Stimulated activated CD8-positive, alpha-beta memory T cell treated with anti-CD3 and anti-CD28 coated beads, Interleukin-2, amount 100 ng/mL, for 48 hours (primary cell): ENCODE measurements around the gene CELSR1.
"Not testable (repeated sequence)": the region's sequence is repeated elsewhere in the genome, so short reads cannot be mapped to it uniquely, and the experiment has no call there.

ENCODE experiments used
- DNase-seq, 2 donors: peaks; one replicate each; pipeline ENCODE4 v3.0.0-alpha.2; 2020; ENCODE audit warnings: low read depth in 2 of 2

CELSR1 gene

DNA sequence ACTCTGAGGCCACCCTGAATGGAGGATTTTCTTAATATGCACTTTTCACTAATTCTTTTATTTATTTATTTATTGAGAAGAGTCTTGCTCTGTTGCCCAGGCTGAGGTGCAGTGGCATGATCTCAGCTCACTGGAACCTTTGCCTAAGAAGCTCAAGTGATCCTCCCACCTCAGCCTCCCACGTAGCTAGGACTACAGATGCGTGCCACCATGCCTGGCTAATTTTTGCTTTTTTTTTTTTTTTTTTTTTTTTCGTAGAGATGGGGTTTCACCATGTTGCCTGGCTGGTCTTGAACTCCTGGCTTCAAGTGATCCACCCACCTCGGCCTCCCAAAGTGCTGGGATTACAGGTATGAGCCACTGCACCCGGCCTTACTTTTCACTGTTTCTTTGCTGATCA, 140.4 kb downstream of the CELSR1 start:
- not testable (repeated sequence) for DNase-seq

DNA sequence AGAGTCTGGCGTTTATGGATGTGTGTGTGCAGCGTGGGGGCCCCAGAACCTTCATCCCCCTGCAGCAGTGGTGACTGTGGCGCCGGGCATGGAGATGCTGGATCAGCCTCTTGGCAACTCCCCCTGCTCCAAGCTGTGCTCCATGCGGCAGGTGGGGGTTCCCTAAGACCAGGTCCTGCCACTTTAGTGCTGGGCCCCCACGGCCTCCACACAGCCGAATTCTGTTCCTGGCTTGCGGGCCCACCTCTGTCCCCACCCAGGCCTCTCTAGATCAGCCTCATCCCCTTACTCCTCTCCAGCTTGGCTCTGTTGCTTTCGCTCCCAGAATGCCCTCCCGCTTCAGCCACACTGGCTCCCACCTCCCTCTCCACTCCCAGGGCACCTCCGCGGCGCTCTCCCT, 142.3 kb downstream of the CELSR1 start:
- no peak for DNase-seq

DNA sequence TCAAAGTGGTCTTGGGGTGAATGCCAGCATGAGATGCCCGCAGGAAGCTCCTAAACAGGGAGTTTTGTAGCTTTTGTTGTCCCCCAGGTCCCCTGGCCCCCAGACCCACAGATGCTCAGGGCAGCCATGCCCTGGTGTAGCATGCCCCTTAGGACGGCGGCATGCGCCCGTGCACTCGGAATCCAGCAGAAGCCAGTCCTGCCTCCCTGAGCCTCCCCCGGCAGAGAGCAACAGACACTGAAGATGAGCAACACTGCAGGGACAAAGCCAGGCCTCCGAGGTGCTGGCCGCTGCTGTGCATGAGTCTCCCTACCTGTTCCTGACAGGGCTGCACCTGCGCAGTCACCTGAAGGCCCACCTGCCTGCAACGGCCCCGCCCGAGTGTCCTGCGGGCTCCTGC, 142.8 kb downstream of the CELSR1 start:
- no peak for DNase-seq

DNA sequence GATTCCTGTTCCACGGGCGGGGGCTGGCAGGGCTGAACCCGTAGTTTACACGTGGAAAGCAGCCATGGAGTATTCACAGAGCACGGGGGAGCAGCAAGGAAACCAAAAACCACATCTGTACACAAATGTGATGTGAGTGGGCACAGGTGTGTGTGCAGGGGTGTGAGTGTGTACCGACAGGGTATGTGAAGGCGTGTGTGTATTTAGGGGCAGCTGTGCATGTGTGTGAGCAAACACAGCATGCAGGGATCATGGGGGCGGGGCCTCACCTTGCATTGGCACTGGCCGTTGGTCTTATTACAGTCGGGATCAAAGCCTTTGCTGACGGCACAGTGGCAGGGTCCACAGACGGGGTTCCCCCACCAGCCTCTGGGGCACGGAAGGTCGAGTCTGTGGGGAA, 143.5 kb downstream of the CELSR1 start:
- DNase-seq, result no peak

DNA sequence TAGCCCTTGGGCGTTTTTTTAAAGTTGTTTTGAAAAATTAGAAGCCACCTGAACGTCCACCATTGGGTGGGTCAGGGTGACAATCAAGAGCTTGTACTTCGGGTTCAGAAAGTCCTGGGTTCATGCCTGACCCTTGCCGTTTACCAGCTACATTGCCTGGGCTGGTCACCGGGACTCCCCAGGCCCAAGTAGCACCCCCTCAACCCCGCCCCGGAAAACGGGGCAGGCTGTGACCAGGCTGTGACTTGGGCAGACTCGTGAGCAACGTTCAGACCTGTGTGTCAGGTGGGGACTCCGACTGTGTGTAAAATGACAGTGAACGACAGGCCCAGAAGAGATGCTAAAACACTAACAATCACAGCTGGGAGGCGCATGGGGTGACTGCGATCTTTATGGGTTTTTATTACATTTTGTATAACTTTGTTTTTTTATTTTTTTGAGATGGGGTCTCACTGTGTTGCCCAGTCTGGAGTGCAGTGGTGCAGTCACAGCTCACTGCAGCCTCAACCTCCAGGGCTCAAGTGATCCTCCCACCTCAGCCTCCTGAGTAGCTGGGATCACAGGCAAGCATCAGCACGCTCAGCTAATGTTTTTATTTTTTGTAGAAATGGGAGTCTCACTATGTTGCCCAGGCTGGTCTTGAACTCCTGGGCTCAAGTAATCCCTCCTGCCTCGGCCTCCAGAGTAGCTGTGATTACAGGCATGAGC, 145.1 kb downstream of the CELSR1 start:
- DNase-seq, result no peak

DNA sequence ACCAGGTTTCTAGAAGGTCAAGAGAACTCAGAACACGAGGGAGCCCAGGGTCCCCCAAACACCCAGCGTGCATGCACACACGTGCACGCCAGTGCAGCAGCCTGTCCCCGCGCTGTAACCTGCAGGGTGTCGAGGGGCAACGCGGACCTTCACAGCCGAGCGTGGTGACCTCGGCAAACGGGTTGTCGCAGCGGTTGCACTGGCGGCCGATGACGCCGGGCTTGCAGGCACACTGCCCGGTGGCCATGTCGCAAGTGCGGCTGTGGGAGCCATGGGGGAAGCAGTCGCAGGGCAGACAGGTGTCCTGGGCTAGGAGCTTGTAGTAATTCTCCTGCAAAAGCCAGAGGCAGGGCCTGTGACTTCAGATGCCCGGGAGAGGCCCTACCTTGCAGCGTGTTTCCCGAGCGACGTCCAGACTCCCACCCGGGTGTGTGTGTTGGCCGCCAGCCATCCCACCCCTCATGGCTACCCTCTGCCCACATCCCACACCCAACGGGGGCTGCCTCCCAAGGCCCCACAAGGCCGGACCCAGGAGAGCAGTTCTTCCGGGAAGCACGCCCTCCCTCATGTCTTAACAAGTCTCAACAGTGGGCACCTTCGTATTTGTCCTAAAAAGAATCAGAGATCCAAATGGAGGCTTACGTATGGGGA, 145.8 kb downstream of the CELSR1 start:
- DNase-seq, result no peak

DNA sequence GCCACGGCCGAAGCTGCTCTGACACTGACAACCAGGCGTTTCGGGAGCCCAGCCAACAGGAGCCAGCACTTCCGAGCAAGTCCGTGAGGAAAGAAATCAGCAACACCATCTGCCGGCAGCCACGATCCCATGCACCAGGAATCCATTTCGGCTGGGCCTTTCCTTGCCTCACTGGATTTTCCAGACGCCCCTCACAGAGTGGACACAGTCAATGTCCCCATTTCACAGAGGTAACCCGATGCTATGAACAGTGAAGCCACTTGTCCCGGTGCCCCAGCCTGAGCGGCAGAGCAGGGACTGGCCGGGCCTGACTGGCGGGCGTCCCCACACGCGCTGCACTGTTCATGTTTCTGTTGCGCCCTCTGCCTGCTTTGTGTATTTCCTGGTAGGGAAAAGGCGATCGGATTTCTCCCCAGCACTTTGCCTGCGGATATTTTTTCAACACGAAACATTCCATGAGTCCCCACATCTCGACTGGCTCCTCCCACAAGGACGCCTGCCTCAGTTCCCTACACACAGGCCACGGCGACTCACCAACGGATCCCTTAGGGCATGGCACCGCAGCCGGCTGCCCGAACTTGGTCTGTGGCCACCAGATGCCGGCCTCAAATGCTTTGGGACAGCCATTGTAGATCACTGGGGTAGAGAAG, 146.6 kb downstream of the CELSR1 start:
- no peak for DNase-seq

DNA sequence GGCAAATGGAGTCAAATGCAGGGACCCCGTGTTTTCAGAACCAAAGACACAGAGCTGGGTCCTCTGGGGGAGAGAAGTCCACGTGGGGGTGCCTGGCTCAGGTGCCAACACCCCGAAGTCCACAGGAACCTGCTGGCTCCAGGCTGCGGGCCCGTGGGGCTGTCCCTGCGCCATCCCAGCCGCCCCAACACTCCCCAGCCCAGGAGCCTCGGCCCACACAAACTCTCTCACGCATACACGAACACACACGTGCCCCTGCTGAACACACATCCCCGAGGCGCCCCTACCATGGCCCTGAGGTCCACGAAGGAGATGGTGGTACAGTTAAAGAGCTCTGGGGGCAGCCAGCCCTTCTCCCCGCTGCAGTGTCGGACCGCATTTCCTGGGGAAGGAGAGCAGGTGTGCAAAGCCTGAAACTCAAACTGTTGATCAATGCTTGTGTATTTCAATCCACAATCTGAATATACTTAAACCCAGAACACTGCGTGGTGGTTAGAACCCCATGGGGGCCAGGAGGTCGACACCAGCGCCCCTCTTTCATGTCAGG, 147.2 kb downstream of the CELSR1 start:
- DNase-seq, result no peak

DNA sequence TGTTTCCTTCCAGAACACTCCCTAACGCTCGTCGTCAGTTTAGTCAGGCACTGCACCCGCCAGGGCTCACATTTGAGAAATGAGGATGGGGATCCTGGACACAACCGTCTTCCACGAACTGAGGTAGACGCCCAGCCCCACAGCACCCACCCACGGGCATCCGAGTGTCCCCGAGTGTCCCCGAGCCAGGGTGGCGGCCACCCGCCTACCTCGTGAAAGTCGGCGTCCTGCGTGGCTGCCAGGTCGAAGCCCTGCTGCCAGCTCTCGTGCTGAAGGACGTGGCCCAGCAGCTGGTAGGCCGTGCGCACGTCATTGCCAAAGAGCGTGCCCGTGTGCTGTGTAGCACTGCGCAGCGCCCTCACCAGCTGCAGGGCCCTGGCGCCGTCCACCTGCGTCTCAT, 148.3 kb downstream of the CELSR1 start:
- DNase-seq, result no peak

DNA sequence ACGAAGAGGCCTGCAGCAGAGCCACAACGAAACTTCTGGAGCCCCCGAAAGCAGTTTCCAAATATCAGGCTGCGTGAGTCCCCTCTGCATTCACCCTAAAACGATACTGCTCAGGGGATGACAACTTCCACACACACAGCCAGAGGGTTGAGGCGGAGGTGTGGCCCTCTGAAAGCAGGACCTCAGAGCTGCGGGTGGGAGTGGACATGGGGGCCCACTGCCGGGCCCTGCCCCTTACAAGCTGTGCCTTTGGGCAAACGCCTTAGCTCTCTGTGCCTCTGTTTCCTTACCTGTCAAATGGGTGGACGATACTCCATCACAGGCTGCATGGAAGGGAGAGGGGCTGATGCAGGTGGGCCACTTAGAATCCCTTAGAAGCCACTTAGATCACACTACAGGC, 148.8 kb downstream of the CELSR1 start:
- DNase-seq, result no peak

DNA sequence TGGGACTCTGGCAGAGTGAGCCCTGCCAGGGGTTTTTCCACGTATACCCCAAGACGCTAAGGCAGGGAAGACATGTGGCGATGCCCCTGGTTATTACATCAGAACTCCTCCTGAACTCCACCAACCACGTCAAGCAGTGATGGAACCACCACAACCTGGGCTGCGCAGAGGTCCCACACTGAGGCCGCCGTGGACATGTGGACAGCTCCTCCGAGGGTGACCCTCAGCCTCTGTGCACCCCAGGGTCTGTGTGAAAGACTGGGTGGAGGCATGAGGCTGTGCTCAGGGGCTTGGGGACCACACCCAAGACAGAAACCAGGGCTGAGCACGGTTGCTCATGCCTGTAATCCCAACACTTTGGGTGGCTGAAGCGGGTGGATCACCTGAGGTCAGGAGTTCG, 149.7 kb downstream of the CELSR1 start:
- DNase-seq, result no peak

DNA sequence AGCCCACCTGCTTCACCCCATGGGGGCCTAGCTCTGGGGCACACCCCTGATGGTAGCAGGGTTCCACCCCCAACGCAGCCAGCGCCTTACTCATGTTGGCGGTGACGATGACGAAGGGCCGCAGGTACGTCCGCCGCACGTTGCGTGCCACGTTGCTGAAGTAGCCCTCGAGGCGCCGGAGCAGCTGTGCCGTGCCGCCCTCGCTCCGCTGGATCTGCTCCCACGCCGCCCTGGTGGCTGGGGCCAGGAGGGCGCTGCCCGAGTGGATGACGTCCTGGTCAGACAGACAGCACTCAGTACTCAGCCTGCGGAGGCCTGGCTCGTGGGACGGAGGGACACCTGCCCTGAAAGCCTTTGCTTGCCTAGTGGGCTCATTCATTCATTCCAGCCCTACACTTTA, 151.1 kb downstream of the CELSR1 start:
- no peak for DNase-seq

DNA sequence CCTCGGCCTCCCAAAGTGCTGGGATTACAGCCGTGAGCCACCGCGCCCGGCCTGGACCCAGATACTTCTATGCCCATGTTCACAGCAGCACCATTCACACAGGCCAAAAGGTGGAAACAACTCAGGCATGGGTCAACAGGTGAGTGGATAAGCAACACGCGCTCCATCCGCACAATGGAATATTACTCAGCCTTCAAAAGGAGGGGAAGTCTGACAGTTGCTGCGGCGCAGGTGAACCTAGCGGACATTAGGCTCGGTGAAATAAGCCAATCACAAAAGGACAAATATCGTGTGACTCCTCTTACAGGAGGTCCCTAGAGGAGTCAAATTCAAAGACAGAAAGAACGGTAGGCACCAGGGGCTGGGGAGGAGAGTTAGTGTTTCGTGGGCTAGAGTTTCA, 154.9 kb downstream of the CELSR1 start:
- DNase-seq, result no peak

DNA sequence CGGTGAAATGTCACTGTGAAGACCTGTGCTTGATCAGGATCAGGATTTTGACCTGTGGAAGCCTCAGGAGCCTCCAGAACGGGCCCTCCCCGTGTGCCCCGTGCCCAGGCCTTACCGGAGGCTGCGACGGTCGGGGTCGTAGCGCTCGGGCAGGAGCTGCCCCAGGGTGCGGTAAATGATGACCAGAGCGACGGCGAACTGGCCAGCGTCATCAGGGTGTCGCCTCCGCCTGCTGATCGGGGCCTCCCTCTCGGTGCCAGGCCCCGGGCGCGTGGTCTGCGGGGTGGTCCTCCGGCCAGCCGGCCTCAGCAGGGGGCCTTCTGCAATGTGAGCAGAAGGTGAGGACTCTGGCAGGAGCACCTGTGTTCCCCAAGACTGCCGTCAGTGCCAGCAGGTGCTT, 155.7 kb downstream of the CELSR1 start:
- no peak for DNase-seq

DNA sequence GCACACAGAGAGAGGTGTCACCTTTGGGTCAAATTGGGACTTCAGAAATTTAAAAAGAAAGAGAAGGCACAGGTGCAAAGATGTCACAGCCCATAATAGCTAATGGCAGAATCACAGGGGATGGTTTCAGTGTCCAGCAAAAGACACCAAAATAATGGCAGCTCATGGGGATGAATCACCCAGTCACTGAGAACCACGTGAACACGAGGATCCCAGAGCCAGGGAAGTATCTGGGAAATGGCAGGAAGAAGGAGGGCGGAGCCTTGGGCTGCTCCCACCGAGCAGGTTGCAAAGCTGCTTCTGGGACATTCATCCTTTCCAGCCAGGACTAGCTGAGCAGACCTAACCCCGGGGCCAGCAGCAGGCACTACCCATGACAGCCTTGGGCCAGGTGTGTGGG, 156.3 kb downstream of the CELSR1 start:
- no peak for DNase-seq

DNA sequence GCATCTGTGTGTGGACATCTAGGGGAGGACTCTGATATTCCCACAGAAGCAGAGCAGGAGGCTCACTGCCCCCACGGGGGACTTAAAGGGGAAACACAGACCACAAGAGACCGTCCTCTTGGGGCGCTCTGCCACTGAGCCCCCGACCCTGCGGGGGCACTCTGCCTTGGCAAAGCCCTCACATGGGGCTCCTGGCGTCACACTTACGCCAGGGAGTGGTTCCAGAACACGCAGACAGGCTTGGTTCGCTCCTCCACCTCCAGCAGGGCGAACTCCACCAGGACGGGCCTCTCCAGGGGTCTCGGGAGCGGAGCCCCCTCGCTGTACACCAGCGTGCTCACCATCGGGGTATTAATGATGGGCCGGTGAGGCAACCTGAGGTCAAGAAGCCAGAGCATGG, 156.8 kb downstream of the CELSR1 start:
- no peak for DNase-seq

DNA sequence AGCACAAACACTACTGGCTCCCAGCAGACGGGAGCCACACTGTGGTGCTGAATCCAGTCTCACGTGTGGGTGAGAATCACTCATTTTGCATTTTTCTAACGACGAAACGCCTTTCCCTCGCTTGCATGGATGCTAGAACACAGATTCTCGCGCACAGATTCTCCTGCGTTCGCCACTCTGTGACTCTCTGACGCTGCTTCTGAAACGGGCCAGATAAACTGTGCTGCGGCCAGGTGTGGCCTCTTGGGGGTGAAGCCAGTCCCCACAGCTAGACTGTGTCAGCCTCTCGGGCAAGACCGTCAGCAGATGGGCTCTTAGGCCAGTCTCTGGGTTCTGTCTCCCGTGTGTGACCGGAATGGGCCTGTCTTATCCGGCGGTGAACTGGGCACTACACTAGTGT, 157.4 kb downstream of the CELSR1 start:
- DNase-seq, result no peak

DNA sequence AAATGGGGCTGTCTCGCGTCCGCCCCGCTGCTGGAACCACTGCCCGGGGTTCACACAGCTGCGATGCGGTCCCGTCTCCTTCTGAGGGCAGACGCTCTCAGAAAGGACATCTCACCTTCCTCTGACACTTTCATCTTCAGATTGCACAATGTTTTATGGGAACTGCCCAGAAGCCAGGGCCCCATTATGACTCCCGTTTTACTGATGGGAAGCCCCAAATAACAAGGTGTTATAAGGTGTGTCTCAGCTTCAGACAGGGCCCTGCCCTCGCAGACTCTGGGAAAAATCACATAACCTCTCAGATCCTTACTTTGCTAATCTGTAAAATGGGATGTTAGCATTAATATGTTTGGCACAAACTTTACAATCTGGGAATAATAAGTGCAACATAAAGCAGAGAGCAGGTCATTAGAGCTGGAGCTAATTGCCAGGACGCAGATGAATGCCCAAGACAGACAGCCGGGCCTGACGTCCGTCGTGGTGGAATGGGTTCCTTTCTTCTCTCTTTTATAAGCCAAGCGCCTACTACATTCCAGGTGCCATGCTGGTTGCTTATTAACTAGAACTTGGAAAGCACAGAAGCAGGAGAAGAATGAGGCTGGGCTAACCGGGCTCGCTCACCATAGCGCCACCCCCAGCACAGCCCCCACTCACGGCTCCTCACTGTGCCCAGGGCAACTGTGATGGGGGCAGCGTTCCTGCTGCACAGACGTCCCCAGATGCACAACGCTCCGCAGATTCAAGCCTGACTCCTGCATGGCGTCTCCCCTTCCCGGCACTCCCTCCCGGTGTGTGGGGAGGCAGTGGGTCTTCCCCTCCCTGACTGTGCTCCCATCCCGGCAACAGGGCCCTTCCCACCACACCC, 158.1 kb downstream of the CELSR1 start:
- no peak for DNase-seq

DNA sequence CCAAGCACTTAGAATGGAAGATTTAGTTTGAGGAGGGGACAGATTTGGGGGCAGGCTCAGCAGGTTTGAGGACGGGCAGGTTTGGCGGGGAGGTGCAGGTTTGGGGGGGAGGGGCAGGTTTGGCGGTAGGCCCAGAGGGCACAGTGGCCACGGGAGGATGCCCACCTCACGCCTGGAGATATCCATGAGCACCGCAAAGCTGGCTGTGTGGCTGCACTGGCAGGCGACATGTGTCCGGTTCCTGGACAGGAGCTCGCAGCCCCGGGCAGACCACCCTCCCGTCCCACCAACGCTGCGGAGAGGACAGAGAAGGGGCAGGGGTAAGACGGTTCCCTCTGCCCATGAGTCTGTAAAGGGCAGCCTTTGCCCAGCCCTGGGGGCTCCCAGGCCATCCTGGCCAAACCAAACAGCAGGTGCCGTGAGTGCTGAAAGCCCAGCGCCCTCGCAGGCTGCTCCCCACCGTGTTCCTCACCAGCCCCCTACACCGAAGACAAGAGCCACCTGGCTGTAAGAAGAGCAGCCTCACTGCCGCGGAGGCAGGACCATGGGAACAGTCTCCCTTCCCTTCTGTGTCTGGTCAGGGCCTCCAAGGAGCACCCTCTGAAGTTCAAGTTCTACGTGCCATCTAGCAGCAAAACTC, 158.9 kb downstream of the CELSR1 start:
- DNase-seq, result no peak

DNA sequence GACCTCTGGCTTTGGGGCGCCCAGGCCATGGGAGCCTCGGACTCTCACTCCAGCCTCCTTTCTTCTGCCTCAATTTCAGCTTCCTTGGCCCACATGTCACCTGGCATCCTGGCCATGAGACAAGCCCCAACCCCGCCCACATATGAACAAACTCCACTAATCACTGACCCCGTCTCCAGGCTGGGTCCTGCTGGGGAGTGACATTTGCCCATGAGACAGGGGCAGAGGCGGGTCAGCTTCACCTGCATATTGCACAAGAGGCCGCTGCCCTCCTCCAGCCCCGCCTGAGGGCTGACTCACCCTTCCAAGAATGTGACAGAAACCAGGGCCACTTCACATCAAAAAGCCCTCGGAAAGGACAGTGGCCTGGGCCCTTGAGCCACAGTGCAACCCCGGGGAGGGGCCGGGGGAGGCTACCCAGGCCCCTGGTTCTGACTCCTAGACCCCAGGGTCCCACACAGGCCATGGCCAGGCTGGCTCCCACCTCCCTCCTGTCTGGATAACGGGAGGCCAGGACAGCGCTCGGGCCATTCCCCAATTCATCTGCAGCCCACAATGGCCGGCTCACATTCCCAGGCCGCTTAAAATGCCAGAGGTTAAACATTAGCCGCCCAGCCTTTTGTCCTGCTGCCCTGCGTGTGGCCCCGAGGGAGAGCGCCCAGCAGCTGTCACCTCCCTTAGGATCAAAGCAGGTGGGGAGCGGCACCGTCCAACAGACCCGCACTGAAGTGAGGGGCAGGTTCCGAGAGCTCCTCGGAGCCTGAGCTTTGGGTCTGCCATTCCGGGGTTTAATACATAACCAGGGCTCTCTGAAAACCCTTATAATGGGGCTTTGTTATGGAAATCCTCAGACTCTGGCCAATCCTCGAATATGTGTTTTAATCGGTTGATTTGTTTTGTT, 159.6 kb downstream of the CELSR1 start:
- no peak for DNase-seq
